ENCODE data around the gene DCXR.

DNA sequence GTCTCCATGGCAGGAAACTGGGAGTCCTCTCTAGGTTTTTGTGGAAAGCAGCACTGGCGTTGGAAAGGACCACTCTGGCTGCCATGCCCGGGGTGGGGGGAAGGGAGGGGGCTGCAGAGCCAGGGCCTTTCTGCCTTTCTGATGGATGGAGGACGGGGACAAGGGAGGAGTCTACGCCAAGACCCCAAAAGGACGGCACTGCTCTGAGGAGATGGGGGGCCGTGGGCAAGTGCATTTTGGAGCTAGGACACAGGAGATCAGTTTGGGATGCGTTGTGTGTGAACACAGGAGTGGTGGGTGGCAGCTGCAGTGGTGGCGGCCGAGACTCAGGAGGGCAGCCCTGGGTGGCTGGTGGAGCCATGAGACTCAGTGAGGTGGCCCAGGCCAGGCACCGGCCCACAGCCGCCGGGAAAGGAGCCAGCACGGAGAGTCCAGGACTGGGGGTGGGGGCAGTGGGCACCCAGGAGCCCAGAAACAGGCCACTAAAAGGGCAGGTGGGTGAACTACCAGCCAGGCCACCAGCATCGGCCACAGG is 16.9 kb downstream of the DCXR start:
- TF ChIP-seq CTCF (IDR thresholded peaks at IDR 0.05) (no peak), POLR2A (IDR thresholded peaks at IDR 0.05) (no peak)

Measured in esophagus squamous epithelium (tissue), 4 donors.